Fibroblast of lung (primary cell): Measurements from ENCODE around the gene MYO7A.

ENCODE experiments used
- EZH2 ChIP-seq: IDR thresholded peaks from 2 replicates; pipeline ENCODE4 v1.5.1; 2012; ENCODE audit warnings: low read length, control low read depth, mild to moderate bottlenecking; ENCODE audit errors: missing control alignments
- TF ChIP-seq, protein P1 (sequence below), 2 donors: IDR thresholded peaks in 1 of 2; conservative IDR thresholded peaks in 1 of 2; 1 replicate in 1 of 2; 2 replicates in 1 of 2; pipeline ENCODE4 v1.5.1; 2011 to 2012; ENCODE audit warnings: low read length in 2 of 2, control low read depth in 1 of 2, inconsistent platforms in 1 of 2, low read depth in 1 of 2, mild to moderate bottlenecking in 1 of 2

DNA sequence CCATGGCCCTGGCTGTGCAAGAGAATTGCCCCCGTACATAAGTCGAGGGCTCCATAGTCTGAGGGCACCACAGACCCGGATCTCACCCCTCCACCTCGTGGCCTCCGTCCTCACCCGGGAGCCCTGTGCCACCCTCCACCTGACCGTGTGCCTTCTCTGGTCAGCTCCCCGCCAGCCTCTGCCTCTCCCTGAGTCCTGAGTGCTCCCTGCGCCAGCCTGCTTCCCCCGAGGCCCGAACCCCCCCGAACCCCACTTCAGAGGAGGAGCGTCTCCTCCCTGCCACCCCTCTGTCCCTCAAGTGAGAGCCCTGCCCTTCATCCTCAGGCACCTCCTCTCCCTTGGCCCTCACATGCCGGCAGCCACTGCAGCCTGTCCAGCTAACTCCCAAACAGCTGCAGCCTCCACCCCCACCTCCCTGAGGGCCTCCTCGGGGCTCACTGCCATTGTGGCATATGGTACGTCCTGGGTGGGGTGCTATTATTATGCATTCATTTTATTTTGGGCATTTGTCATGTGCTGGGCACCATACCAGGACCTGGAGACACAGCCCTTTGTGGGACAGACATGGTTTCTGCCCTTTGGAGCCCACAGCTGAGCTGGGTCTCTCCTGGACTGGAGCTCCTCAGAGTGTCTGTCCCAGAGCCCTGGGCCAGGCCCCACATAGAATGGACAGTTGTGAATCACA, 67.2 kb downstream of the MYO7A start:
- no peak for TF ChIP-seq EZH2
- TF ChIP-seq, protein P1, sequence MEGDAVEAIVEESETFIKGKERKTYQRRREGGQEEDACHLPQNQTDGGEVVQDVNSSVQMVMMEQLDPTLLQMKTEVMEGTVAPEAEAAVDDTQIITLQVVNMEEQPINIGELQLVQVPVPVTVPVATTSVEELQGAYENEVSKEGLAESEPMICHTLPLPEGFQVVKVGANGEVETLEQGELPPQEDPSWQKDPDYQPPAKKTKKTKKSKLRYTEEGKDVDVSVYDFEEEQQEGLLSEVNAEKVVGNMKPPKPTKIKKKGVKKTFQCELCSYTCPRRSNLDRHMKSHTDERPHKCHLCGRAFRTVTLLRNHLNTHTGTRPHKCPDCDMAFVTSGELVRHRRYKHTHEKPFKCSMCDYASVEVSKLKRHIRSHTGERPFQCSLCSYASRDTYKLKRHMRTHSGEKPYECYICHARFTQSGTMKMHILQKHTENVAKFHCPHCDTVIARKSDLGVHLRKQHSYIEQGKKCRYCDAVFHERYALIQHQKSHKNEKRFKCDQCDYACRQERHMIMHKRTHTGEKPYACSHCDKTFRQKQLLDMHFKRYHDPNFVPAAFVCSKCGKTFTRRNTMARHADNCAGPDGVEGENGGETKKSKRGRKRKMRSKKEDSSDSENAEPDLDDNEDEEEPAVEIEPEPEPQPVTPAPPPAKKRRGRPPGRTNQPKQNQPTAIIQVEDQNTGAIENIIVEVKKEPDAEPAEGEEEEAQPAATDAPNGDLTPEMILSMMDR (conservative IDR thresholded peaks at IDR 0.05 in 1 of 2, IDR thresholded peaks at IDR 0.05 in 1 of 2; ENCODE audit: low read depth in 1 of 2, low read length in 2 of 2): no peak
